MG63 (cell line): ENCODE results near the gene MAB21L2. TPM values are rescaled to one million over a fixed set of nuclear protein-coding genes. Genes with fewer than 3 reads are reported as not detected.
"Not testable (repeated sequence)": the region's sequence is repeated elsewhere in the genome, so short reads cannot be mapped to it uniquely, and the experiment has no call there.

Experiments used
- DNase-seq: peaks from one replicate; pipeline ENCODE4 v3.0.0-alpha.2; 2020
- H3K27me3 ChIP-seq: fragments of 250-450 bp; sonication (Bioruptor Pico); 2 replicates; pipeline ENCODE4 v1.5.1; 2020; ENCODE audit warnings: mild to moderate bottlenecking, moderate library complexity
- H3K36me3 ChIP-seq: fragments of 250-450 bp; sonication (Bioruptor Pico); 2 replicates; pipeline ENCODE4 v1.5.1; 2020; ENCODE audit warnings: mild to moderate bottlenecking, moderate library complexity
- H3K4me3 ChIP-seq: fragments of 250-450 bp; sonication (Bioruptor Pico); 2 replicates; pipeline ENCODE4 v1.5.1; 2020; ENCODE audit warnings: mild to moderate bottlenecking, moderate library complexity
- H3K9me3 ChIP-seq: fragments of 250-450 bp; sonication (Bioruptor Pico); 2 replicates; pipeline ENCODE4 v1.5.1; 2020; ENCODE audit warnings: mild to moderate bottlenecking, moderate library complexity
- total RNA-seq: library from RNA; depleted of rRNA; stranded (reverse); fragments of >200 nt; shearing (Covaris generic); gene quantifications from 2 replicates; pipeline ENCODE4 v1.2.3, GENCODE V29; 2014; ENCODE audit warnings: low replicate concordance; rRNA removed

The MAB21L2 gene
- 0.07 TPM in 1 of 2 replicates, not detected in the other for total RNA-seq

DNA sequence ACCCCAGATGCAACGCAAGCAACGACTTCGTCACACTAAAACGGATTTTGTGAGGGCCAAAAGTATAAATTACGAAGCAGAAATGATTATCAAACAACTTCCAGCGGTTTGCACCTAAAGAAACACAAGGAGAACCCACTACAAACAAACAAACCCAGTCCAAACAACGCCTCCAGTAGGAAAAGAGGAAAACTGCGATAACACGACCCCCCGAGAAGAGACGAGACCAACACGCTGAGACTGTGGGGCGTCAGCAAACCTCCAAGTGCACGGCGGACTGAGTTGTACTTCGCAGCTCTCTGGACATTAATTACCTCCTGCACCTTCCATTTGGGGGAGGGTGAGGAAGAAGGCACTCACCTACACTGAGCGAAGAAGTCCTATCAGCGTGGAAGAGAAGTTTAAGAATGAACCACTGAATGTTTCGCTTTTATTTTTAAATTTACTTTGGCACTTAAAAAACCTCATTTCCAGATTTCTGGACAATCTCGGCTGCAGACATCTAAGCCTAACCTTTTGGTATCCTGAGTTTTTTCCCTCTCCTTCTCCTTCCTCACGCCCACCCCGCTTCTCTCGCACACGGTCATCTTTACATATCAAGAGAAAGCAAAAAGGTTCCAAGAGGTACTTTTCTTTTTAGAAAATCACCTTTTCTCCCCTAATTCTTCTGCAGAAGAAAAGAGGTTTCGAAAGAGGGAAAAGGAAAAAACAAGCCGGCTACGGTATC, at the start of gene MAB21L2:
Gene MAB21L2 (plus strand): TSS at position 6 of the 727 bp plus-strand sequence. CDS start 879 bp downstream, outside the sequence.
- H3K27me3 ChIP-seq, result peaks cover 9% of the 10 kb centered on the region; the same call in 1 of the 2 replicates
- DNase-seq, result peak; percentile 5
- no peaks in the 10 kb centered on the region for H3K9me3 ChIP-seq
- H3K36me3 ChIP-seq, result no peaks in the 10 kb centered on the region
- H3K4me3 ChIP-seq, result peak within 1 kb of the TSS; percentile 55

DNA sequence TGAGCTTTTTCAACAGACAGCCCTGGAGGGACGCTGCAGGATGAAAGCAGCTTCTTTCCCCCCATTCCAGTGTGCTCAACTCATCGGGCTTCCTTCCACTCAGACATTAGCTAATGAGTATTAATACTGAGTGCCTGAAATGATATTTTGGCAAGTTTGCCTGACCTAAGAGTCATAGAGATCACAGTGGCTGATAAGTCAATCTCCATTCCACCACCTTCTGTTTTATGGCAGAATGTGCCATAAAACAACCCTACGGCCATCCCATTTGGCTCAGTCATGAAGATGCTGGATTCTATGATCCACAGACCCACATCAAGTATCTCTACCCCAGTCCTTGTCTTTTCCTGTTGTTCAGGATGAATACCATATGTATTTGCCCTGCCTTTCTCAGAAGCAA, 48.3 kb upstream of the MAB21L2 start:
- Histone ChIP-seq H3K36me3 (no peaks in the 10 kb centered on the region), H3K27me3 (no peaks in the 10 kb centered on the region), H3K9me3 (no peaks in the 10 kb centered on the region), H3K4me3 (no peak overlapping the region)
- DNase-seq, result no peak

DNA sequence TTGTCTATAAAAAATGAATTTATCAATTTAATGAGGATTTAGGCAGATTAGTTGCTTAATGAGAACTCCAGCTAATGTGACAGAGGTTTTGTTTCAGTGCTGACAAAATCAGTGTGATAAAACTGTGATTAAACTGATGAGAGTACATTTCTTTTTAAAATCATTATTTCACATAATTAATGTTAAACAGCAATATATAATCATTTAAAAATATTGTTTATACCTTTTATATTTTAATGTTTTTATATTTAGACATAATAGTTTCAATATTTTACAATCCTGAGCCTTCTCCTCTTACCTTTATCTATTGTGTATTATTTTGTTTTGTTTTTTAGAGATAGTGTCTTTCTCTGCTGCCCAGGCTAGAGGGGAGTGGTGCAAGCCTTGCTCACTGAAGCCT, 47.1 kb upstream of the MAB21L2 start:
- Histone ChIP-seq H3K4me3 (no peak overlapping the region), H3K27me3 (no peaks in the 10 kb centered on the region), H3K9me3 (no peaks in the 10 kb centered on the region), H3K36me3 (no peaks in the 10 kb centered on the region)
- no peak for DNase-seq

- H3K9me3 ChIP-seq, H3K4me3 ChIP-seq, H3K36me3 ChIP-seq, DNase-seq, H3K27me3 ChIP-seq: not testable (repeated sequence)
These were observed 44.0 kb upstream of the MAB21L2 start for GRCh38 chr4:150537911-150538310.

DNA sequence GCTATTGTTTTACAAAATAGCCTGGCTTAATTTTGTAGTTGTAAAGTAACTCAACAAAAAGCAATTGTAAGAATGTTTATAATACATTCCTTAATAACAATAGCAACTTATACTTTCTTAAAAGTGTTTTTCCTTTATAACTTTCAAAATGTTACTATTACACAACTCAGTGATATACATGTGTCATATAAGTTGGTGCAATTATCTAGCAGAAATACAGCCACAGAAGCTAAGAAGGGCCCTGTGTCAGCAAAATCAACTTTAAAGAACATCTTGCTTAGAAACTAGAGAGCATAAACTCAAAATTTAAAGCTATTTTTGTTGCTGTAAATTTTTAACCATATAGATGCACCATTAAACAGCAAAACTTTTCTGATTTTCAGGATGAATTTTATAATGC, 41.4 kb upstream of the MAB21L2 start:
- no peaks in the 10 kb centered on the region for H3K27me3 ChIP-seq
- DNase-seq, result no peak

DNA sequence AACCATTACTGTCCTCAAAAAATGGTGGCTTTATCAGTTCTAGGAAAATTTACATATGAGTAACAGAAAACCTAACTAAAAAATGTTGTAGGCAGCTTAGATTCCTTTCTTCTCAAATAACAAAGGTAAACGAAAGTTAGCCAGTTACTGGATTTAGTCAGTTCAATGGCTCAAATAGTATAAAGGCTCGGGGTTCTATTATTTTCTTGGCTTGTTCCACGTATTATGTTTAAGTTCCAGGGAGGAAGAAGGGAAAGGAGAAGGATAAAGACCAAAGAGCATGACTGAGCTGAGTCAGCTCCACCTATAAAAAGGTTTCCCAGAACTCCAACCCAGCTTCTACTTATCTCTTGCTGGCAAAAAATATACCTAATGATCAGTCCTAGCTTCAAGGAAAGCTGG, 41.0 kb upstream of the MAB21L2 start:
- Histone ChIP-seq H3K9me3 (no peaks in the 10 kb centered on the region), H3K27me3 (no peaks in the 10 kb centered on the region), H3K36me3 (no peaks in the 10 kb centered on the region), H3K4me3 (no peak overlapping the region)
- no peak for DNase-seq

More for the DNA sequence above, 41.4 kb upstream of the MAB21L2 start:
- H3K4me3 ChIP-seq, result no peak overlapping the region
- no peaks in the 10 kb centered on the region for H3K36me3 ChIP-seq
- no peaks in the 10 kb centered on the region for H3K9me3 ChIP-seq

DNA sequence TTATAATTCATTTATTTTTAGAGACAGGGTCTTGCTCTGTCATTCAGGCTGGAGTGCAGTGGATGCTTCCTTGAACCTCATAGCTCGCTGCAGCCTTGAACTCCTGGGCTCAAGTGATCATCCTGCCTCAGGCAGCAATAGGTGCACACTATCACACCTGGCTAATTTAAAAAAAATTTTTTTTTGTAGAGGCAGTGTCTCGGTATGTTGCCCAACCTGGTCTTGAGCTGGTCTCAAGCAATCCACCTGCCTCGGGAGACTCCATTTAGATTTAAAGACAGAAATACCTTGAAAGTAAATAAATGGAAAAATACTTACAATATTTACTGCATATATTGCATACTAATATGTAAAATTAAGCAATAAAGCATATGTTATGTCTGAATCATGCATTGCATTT, 40.3 kb upstream of the MAB21L2 start:
- DNase-seq, result no peak
- H3K27me3 ChIP-seq, result no peaks in the 10 kb centered on the region
- no peak overlapping the region for H3K4me3 ChIP-seq
- no peaks in the 10 kb centered on the region for H3K36me3 ChIP-seq
- H3K9me3 ChIP-seq, result no peaks in the 10 kb centered on the region

DNA sequence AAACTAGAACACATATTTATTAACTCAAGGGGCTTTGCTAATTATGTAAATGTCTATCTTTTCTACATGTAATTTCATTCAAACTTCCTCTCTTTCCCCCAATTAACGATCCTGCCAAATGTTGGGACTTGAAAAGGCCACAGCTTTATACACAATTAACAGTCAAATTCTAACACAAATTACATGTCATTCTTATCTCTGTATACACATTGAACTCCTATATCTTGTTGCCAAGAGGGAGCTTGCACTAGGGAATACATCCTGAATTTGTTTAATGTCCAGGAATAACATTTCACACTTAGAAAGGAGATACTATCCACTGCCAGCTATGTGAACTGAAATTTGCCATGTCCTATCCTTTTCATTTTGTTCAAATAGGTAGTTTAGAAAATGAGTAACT, 38.9 kb upstream of the MAB21L2 start:
- Histone ChIP-seq H3K36me3 (no peaks in the 10 kb centered on the region), H3K4me3 (no peak overlapping the region), H3K27me3 (no peaks in the 10 kb centered on the region), H3K9me3 (no peaks in the 10 kb centered on the region)
- no peak for DNase-seq

- no peaks in the 10 kb centered on the region for H3K9me3 ChIP-seq
- DNase-seq, result no peak
- no peaks in the 10 kb centered on the region for H3K36me3 ChIP-seq
- H3K27me3 ChIP-seq, result no peaks in the 10 kb centered on the region
- H3K4me3 ChIP-seq, result no peak overlapping the region
These were observed 35.7 kb upstream of the MAB21L2 start for GRCh38 chr4:150546286-150546685.

DNA sequence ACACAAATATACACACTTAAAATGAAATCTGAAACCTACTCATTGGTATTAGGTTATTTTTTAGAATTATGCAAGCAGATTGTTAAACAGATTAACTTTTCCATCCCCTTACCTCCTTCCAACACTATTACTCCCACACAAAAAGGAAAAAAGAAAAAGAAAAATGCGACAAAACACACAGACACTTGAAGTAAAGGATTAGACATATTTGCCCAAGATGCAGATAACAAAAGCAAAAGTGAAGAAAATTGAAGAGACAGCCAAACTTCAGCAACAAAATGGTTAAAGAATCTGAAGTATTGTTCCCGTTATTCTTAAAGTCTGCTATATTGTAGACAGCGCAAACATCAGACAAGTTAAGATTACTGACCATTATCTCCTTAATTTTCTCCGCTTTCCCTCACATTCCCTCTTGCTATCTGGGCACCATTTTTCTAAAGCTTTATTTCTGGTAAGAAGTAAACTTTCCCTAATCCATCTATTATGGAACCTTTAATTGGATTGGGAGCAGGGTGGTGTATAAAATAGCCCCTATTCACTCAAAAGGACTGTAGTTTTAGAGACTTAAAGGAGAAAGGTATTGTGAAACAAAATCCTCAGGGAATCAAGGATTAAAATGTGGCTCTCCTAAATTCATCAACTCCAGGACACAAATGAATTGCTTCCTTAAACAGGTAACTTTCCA, 34.7 kb upstream of the MAB21L2 start:
- H3K27me3 ChIP-seq, result no peaks in the 10 kb centered on the region
- H3K36me3 ChIP-seq, result no peaks in the 10 kb centered on the region
- no peak overlapping the region for H3K4me3 ChIP-seq
- no peak for DNase-seq
- H3K9me3 ChIP-seq, result no peaks in the 10 kb centered on the region

- H3K9me3 ChIP-seq, H3K36me3 ChIP-seq, H3K27me3 ChIP-seq, DNase-seq, H3K4me3 ChIP-seq: not testable (repeated sequence)
These were observed 24.1 kb upstream of the MAB21L2 start for GRCh38 chr4:150557811-150558210.

DNA sequence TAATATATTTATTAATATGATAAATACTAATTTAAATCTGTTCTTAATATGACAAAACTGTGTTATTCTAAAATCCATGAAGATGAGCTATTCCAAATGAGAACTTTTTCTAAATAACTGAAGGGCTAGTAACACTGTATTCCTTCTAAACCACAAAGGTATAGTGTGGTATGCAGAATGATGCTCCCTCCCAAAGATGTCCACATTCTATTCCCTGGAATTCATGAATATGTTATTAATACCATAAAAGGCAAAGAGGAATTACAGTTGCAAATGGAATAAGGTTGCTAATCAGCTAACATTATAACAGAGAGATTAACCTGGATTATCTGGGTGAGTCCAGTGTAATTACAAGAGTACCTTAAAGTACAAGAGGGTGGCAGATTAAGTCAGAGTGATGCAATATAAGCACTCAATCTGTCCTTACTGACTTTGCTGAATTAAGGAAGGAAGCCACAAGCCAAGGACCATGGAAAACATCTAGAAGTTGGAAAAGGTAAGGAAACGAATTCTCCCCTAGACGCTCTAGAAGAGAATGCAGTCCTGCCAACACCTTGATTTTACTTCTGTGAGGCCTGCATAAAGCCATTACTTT, 20.7 kb upstream of the MAB21L2 start:
- Histone ChIP-seq H3K36me3 (no peaks in the 10 kb centered on the region), H3K4me3 (no peak overlapping the region), H3K27me3 (no peaks in the 10 kb centered on the region), H3K9me3 (no peaks in the 10 kb centered on the region)
- DNase-seq, result no peak

DNA sequence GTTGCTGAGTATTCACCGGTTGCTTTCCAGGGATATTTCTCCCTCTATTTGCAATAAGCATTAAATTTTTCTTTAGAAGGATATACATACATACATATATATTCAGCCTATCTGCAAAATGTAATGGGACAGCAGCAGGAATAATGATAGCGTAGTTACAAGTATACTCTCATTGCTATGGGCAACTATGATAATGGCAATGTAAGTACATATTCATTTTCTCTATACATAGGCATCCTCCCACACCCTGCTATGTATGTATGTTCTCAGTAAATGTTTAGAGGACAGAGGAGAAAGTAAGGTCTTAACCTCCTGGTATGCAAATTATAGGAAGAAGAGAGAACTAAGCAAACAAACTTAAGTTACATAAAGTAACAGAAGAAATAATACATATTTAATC, 19.7 kb upstream of the MAB21L2 start:
- no peaks in the 10 kb centered on the region for H3K27me3 ChIP-seq
- H3K4me3 ChIP-seq, result no peak overlapping the region
- no peak for DNase-seq
- no peaks in the 10 kb centered on the region for H3K36me3 ChIP-seq
- no peaks in the 10 kb centered on the region for H3K9me3 ChIP-seq

DNA sequence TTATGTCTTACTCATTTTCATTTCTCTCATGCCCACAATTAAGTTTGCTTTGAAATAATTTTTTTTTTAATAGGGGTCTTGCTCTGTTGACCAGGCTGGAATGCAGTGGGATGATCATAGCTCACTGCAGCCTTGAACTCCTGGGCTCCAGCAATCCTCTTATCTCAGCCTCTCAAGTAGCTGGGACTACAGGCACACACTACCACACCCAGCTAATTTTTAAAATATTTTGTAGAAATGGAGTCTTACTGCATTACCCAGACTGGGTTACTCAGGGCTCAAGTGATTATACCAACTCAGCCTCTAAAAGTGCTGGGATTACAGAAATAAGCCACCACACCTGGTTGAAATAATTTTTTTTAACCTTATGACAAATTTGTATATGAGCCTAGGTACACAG, 19.2 kb upstream of the MAB21L2 start:
- no peaks in the 10 kb centered on the region for H3K36me3 ChIP-seq
- no peaks in the 10 kb centered on the region for H3K27me3 ChIP-seq
- DNase-seq, result no peak
- H3K4me3 ChIP-seq, result no peak overlapping the region
- H3K9me3 ChIP-seq, result no peaks in the 10 kb centered on the region

DNA sequence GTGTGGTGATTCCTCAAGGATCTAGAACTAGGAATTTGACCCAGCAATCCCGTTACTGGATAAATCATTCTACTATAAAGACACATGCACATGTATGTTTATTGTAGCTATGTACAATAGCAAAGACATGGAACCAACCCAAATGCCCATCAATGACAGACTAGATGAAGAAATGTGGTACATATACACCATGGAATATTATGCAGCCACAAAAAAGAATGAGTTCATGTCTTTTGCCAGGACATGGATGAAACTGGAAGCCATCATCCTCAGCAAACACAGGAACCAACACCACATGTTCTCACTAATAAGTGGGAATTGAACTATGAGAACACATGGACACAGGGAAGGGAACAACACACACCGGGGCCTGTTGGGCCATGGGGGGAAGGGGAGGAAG, 17.0 kb upstream of the MAB21L2 start:
- H3K36me3 ChIP-seq, H3K27me3 ChIP-seq, H3K9me3 ChIP-seq, H3K4me3 ChIP-seq, DNase-seq: not testable (repeated sequence)

DNA sequence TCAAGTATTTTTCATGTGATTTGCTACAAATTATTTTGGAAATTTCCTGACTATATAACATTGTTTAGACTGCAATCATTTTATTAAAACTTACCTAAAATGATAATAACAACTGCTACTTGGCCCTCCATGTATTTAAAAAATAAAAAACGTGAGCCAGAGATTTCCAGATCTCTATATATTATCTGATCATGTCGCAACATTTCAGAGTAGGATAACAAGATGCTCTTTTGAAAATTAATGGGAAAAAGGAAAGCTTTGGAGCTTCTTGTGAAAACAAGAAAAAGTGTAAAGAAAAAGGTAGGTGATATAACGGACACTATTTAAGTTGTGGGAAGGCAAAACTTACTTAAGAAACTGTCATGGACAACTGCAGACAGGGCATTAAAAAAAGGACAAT, 14.9 kb upstream of the MAB21L2 start:
- Histone ChIP-seq H3K4me3 (no peak overlapping the region), H3K36me3 (no peaks in the 10 kb centered on the region), H3K9me3 (no peaks in the 10 kb centered on the region), H3K27me3 (no peaks in the 10 kb centered on the region)
- no peak for DNase-seq

GRCh38 chr4:150569384-150569987, 12.5 kb upstream of the MAB21L2 start:
- DNase-seq, result no peak
- no peaks in the 10 kb centered on the region for H3K27me3 ChIP-seq
- H3K36me3 ChIP-seq, result no peaks in the 10 kb centered on the region
- H3K4me3 ChIP-seq, result no peak overlapping the region
- no peaks in the 10 kb centered on the region for H3K9me3 ChIP-seq
